SK-N-SH (cell line): Measurements from ENCODE around the gene FAM120B. TPM values are rescaled to one million over a fixed set of nuclear protein-coding genes. Genes with fewer than 3 reads are reported as not detected.

Source experiments
- CTCF ChIA-PET: fragments of 300-600, 350-600 bp; formaldehyde crosslinking; extraction: SDS; loops from one replicate; lab custom pipeline; 2021; lab: Yijun Ruan, JAX
- POLR2A ChIA-PET: fragments of 350-600 bp; sonication (Branson Sonifier 250); formaldehyde crosslinking; extraction: SDS; loops from one replicate; lab custom pipeline; 2020; ENCODE audit warnings: antibody characterized with exemption, inconsistent platforms; lab: Yijun Ruan, JAX
- DNase-seq: peaks from one replicate; pipeline ENCODE4 v3.0.0; 2012
- H2AFZ ChIP-seq: fragments of 200-600 bp; sonication (generic); 2 replicates; pipeline ENCODE4 v1.8.1; 2016; ENCODE audit warnings: antibody characterized with exemption, mild to moderate bottlenecking, low read depth
- H3F3A ChIP-seq: fragments of 200-600 bp; sonication (generic); replicated peaks from 2 replicates; pipeline ENCODE3; 2016; ENCODE audit warnings: antibody characterized with exemption, mild to moderate bottlenecking; ENCODE audit not compliant: insufficient read depth
- H3K27ac ChIP-seq, 2 experiments: fragments of 200-500 bp in 1 of 2; fragments of 200-600 bp in 1 of 2; sonication (Bioruptor generic) in 1 of 2; sonication (generic), shearing (Covaris generic) in 1 of 2; 2 replicates each; pipeline versions ENCODE4 v1.5.1 to v1.6.1; 2014 to 2016; ENCODE audit warnings: low read depth in 2 of 2, inconsistent platforms in 1 of 2, low read length in 1 of 2, mild to moderate bottlenecking in 1 of 2, mixed read lengths in 1 of 2
- H3K27me3 ChIP-seq: fragments of 200-600 bp; sonication (generic), shearing (Covaris generic); 2 replicates; pipeline ENCODE4 v1.6.1; 2016; ENCODE audit warnings: mixed run types; ENCODE audit not compliant: insufficient read depth
- H3K36me3 ChIP-seq, 2 experiments: fragments of 200-500 bp in 1 of 2; fragments of 200-600 bp in 1 of 2; sonication (Bioruptor generic) in 1 of 2; sonication (generic) in 1 of 2; replicated peaks in 1 of 2; 2 replicates each; pipeline versions ENCODE3 to v1.5.1; 2014 to 2016; ENCODE audit warnings: low read length in 1 of 2, mild to moderate bottlenecking in 1 of 2; ENCODE audit not compliant: insufficient read depth in 2 of 2, control insufficient read depth in 1 of 2
- H3K4me1 ChIP-seq, 2 experiments: fragments of 200-500 bp in 1 of 2; fragments of 200-600 bp in 1 of 2; sonication (Bioruptor generic) in 1 of 2; sonication (generic), shearing (Covaris generic) in 1 of 2; 2 replicates each; pipeline versions ENCODE4 v1.5.1 to v1.6.1; 2014 to 2016; ENCODE audit warnings: low read depth in 1 of 2, low read length in 1 of 2, mixed run types in 1 of 2; ENCODE audit not compliant: insufficient read depth in 2 of 2, control insufficient read depth in 1 of 2
- H3K4me2 ChIP-seq: fragments of 200-600 bp; sonication (generic), shearing (Covaris generic); 2 replicates; pipeline ENCODE4 v1.6.1; 2017; ENCODE audit warnings: mixed run types
- H3K4me3 ChIP-seq, 2 experiments: fragments of 200-500 bp in 1 of 2; fragments of 200-600 bp in 1 of 2; sonication (Bioruptor generic) in 1 of 2; sonication (generic), shearing (Covaris generic) in 1 of 2; 2 replicates each; pipeline versions ENCODE4 v1.5.1 to v1.8.1; 2014 to 2016; ENCODE audit warnings: low read depth in 2 of 2, inconsistent platforms in 1 of 2, low read length in 1 of 2, mild to moderate bottlenecking in 1 of 2, mixed read lengths in 1 of 2, moderate library complexity in 1 of 2
- H3K79me2 ChIP-seq: fragments of 200-600 bp; sonication (generic); 2 replicates; pipeline ENCODE4 v1.8.1; 2017; ENCODE audit warnings: mild to moderate bottlenecking; ENCODE audit not compliant: insufficient read depth
- H3K9ac ChIP-seq: fragments of 200-600 bp; sonication (generic); 2 replicates; pipeline ENCODE4 v1.6.1; 2017; ENCODE audit warnings: mixed run types
- H3K9me2 ChIP-seq: fragments of 200-600 bp; sonication (generic); 2 replicates; pipeline ENCODE4 v1.6.1; 2017; ENCODE audit warnings: mixed run types
- H3K9me3 ChIP-seq: fragments of 200-600 bp; sonication (generic); 2 replicates; pipeline ENCODE4 v1.6.1; 2017; ENCODE audit warnings: mixed run types, mild to moderate bottlenecking, moderate library complexity
- H4K20me1 ChIP-seq: fragments of 200-600 bp; sonication (generic); 2 replicates; pipeline ENCODE4 v1.6.1; 2017; ENCODE audit warnings: mild to moderate bottlenecking, mixed run types; ENCODE audit not compliant: insufficient read depth
- CHD2 ChIP-seq: fragments of 150-350 bp; IDR thresholded peaks from 2 replicates; pipeline ENCODE4 v1.6.1; 2018; ENCODE audit warnings: low read length; ENCODE audit not compliant: partially characterized antibody
- GATA2 ChIP-seq: sonication (generic); formaldehyde crosslinking; IDR thresholded peaks from 2 replicates; pipeline ENCODE4 v1.5.0; 2020; ENCODE audit warnings: mild to moderate bottlenecking, missing genetic modification reagents
- IRF3 ChIP-seq: fragments of 150-350 bp; IDR thresholded peaks from 2 replicates; pipeline ENCODE4 v1.6.1; 2016; ENCODE audit warnings: mild to moderate bottlenecking, low read depth, low read length
- MXI1 ChIP-seq: IDR thresholded peaks from 2 replicates; pipeline ENCODE4 v1.6.1; 2012; ENCODE audit warnings: mild to moderate bottlenecking, low read depth, low read length, improper control_type of control experiment
- PBX3 ChIP-seq: IDR thresholded peaks from 2 replicates; pipeline ENCODE4; 2012
- RAD21 ChIP-seq: IDR thresholded peaks from 2 replicates; pipeline ENCODE4 v1.6.1; 2012; ENCODE audit warnings: mild to moderate bottlenecking, low read length
- RCOR1 ChIP-seq: fragments of 150-350 bp; IDR thresholded peaks from 2 replicates; pipeline ENCODE4 v1.6.1; 2017; ENCODE audit warnings: antibody characterized with exemption, low read length
- SIN3A ChIP-seq: IDR thresholded peaks from 2 replicates; pipeline ENCODE4 v1.6.1; 2012; ENCODE audit warnings: low read depth, mild to moderate bottlenecking, low read length, moderate library complexity, borderline replicate concordance
- TAF1 ChIP-seq: IDR thresholded peaks from 2 replicates; pipeline ENCODE4 v1.6.1; 2012; ENCODE audit warnings: low read depth, mild to moderate bottlenecking, low read length, moderate library complexity, borderline replicate concordance
- TCF12 ChIP-seq: IDR thresholded peaks from 2 replicates; pipeline ENCODE4 v1.4.0; 2012
- USF1 ChIP-seq: IDR thresholded peaks from 2 replicates; pipeline ENCODE4 v1.4.0; 2012; ENCODE audit warnings: low read depth, borderline replicate concordance
- WGBS: methylation state at CpG from one replicate; pipeline ENCODE4 v1.1.6; 2017; ENCODE audit warnings: low lambda C conversion rate; 5-methylcytosine and 5-hydroxymethylcytosine counted together
- polyA plus RNA-seq, 3 experiments: library from polyadenylated mRNA; depleted of rRNA; stranded (reverse); fragments of >200 nt; gene quantifications; 2 replicates each; pipeline ENCODE4 v1.2.3, GENCODE V29; 2012

The FAM120B gene
- polyA plus RNA-seq, 1 of the 3 experiments (the other 2 are of a cell fraction) = 7.7 TPM

- H3K36me3 ChIP-seq = peaks cover 43 to 52% of the 10 kb centered on the region in 2 experiments
- H3K4me1 ChIP-seq = peaks cover 0 to 17% of the 10 kb centered on the region in 2 experiments; a peak in 3 of 4 replicates
- H3K27ac ChIP-seq = peak overlapping the region in 1 of 2 experiments; percentile 76; a peak in 2 of 4 replicates
- TF ChIP-seq RCOR1 (peak; percentile 58; the same call in 1 of the 2 replicates), MXI1 (peak; percentile 54; the same call in 1 of the 2 replicates), CHD2 (no peak), GATA2 (CRISPR knock-in tag) (peak; percentile 55; the same call in 1 of the 2 replicates), TCF12 (0 out of 2 replicates have a peak, but pooled peaks have one; percentile 6), RAD21 (0 out of 2 replicates have a peak, but pooled peaks have one; percentile 10), SIN3A (no peak), IRF3 (no peak)
- DNase-seq = peak; percentile 66
- H3K79me2 ChIP-seq = no peaks in the 10 kb centered on the region
- H3F3A ChIP-seq = no peaks in the 10 kb centered on the region
- no peaks in the 10 kb centered on the region for H3K9me3 ChIP-seq
- no peaks in the 10 kb centered on the region for H3K9me2 ChIP-seq
- no peaks in the 10 kb centered on the region for H3K27me3 ChIP-seq
- POLR2A ChIA-PET = interaction anchor here (0.6 kb wide), 1 partner anchor 50 kb away, joined by 4 read pairs; no protein-coding TSS in a partner anchor
- no peaks in the 10 kb centered on the region for H4K20me1 ChIP-seq
- CTCF ChIA-PET = interaction anchor here (1.4 to 2.7 kb wide), 2 partner anchors 52 to 129 kb away, joined by 3 to 7 read pairs; no protein-coding TSS in a partner anchor
- no peak overlapping the region for H2AFZ ChIP-seq
- H3K4me3 ChIP-seq = no peak overlapping the region
- H3K4me2 ChIP-seq = no peak overlapping the region
- WGBS = 58% methylated on average over 8 of the region's 8 CpGs
- H3K9ac ChIP-seq = no peak overlapping the region
These were observed 81.6 kb downstream of the FAM120B start for GRCh38 chr6:170388113-170388512.

- 98% methylated on average over 7 of the region's 7 CpGs for WGBS
- H3K4me3 ChIP-seq = no peak overlapping the region
- no peaks in the 10 kb centered on the region for H3K9me3 ChIP-seq
- no peak overlapping the region for H3K9ac ChIP-seq
- H3K36me3 ChIP-seq = peaks cover 56 to 77% of the 10 kb centered on the region in 2 experiments
- TF ChIP-seq TAF1 = no peak
- no peak for TF ChIP-seq PBX3
- no peak for TF ChIP-seq USF1
- TF ChIP-seq, all 33 proteins: peak for 0
- no peaks in the 10 kb centered on the region for H3K79me2 ChIP-seq
- H3F3A ChIP-seq = no peaks in the 10 kb centered on the region
- POLR2A ChIA-PET = no interaction called here
- no peak for DNase-seq
- CTCF ChIA-PET = interaction anchor here (0.6 kb wide), 1 partner anchor 603 kb away, joined by 3 read pairs; no protein-coding TSS in a partner anchor
- no peak overlapping the region for H3K4me2 ChIP-seq
- no peaks in the 10 kb centered on the region for H3K27me3 ChIP-seq
- no peak overlapping the region for H2AFZ ChIP-seq
- H3K27ac ChIP-seq = no peak overlapping the region
- no peaks in the 10 kb centered on the region for H4K20me1 ChIP-seq
- H3K9me2 ChIP-seq = no peaks in the 10 kb centered on the region
- peaks cover 0 to 5% of the 10 kb centered on the region in 2 experiments; a peak in 3 of 4 replicates for H3K4me1 ChIP-seq
These were observed 86.5 kb downstream of the FAM120B start for GRCh38 chr6:170393033-170393432.
